ENCODE data around the gene AKT3.

AKT3 gene

DNA sequence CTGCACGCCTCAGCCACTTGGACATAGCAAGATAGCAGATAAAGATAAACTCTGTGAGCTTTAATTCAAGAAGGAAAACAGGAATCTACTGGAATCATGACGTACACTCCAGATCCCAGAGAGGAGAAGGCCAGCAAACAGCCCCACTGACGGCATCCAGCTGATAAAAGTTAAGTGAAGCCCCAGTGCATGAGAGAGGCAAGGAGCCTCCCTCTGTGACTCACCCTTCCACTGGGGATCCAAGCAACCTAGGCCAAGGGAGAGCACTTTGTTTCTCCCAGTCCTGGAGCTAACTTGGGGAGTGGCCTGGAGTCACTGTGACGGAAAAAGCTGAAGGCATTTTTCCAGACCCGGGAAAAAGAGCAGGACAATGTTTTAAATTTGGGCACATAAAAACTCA, 270.0 kb downstream of the AKT3 start:
- no peaks in the 10 kb centered on the region for H3K27me3 ChIP-seq (ENCODE audit: control insufficient read depth, low read length)
- no peaks in the 10 kb centered on the region for H3K9me2 ChIP-seq (replicated peaks; ENCODE audit: control insufficient read depth, low read length)
- H3K79me2 ChIP-seq (ENCODE audit: control insufficient read depth, low read length) = no peaks in the 10 kb centered on the region

DNA sequence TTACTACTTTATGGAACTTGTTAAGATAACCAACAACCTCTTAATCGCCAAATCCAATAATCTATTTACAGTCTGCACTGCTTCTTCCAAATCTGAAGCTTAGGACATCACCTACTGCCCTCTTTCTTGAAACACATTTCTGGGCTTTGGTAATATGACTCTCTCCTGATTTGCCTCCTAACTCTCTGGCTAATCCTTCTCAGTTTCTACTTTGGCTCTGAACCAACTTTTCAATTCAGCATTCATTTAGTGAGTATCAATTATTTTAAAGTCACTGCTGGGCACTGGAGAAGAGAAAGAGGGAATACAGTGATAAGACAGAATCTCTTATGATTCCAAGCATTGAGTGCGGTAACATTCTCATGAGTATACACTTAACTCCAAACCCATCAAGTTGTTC, 275.0 kb downstream of the AKT3 start:
- H3K9me3 ChIP-seq (ENCODE audit: control insufficient read depth, insufficient read depth, low read length) = no peaks in the 10 kb centered on the region
- H3K36me3 ChIP-seq (ENCODE audit: control insufficient read depth, low read length) = no peaks in the 10 kb centered on the region
- H3K27ac ChIP-seq (ENCODE audit: low read depth, low read length) = no peak overlapping the region
- H3K79me2 ChIP-seq (ENCODE audit: control insufficient read depth, low read length) = no peaks in the 10 kb centered on the region
- no peaks in the 10 kb centered on the region for H4K20me1 ChIP-seq (ENCODE audit: control insufficient read depth, insufficient read depth, low read depth, low read length)
- H3K4me3 ChIP-seq (ENCODE audit: low read length) = no peak overlapping the region
- H3K27me3 ChIP-seq (ENCODE audit: control insufficient read depth, low read length) = no peaks in the 10 kb centered on the region
- H3K9me2 ChIP-seq (replicated peaks; ENCODE audit: control insufficient read depth, low read length) = no peaks in the 10 kb centered on the region
- H3F3A ChIP-seq (ENCODE audit: control insufficient read depth, insufficient read depth) = no peaks in the 10 kb centered on the region
- no peak overlapping the region for H3K4me2 ChIP-seq (ENCODE audit: low read length)
- no peak for TF ChIP-seq EZH2phosphoT487 (IDR thresholded peaks at IDR 0.05; ENCODE audit: borderline replicate concordance, low read length)
- TF ChIP-seq, protein P1, sequence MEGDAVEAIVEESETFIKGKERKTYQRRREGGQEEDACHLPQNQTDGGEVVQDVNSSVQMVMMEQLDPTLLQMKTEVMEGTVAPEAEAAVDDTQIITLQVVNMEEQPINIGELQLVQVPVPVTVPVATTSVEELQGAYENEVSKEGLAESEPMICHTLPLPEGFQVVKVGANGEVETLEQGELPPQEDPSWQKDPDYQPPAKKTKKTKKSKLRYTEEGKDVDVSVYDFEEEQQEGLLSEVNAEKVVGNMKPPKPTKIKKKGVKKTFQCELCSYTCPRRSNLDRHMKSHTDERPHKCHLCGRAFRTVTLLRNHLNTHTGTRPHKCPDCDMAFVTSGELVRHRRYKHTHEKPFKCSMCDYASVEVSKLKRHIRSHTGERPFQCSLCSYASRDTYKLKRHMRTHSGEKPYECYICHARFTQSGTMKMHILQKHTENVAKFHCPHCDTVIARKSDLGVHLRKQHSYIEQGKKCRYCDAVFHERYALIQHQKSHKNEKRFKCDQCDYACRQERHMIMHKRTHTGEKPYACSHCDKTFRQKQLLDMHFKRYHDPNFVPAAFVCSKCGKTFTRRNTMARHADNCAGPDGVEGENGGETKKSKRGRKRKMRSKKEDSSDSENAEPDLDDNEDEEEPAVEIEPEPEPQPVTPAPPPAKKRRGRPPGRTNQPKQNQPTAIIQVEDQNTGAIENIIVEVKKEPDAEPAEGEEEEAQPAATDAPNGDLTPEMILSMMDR (IDR thresholded peaks at IDR 0.05; ENCODE audit: low read depth, low read length, poor library complexity, severe bottlenecking) = no peak
- no peaks in the 10 kb centered on the region for H3K4me1 ChIP-seq (ENCODE audit: control insufficient read depth, low read length)

More for the DNA sequence above, 270.0 kb downstream of the AKT3 start:
- Histone ChIP-seq H3K27ac (ENCODE audit: low read depth, low read length) (no peak overlapping the region), H3K4me1 (ENCODE audit: control insufficient read depth, low read length) (no peaks in the 10 kb centered on the region), H3F3A (ENCODE audit: control insufficient read depth, insufficient read depth) (no peaks in the 10 kb centered on the region), H3K9me3 (ENCODE audit: control insufficient read depth, insufficient read depth, low read length) (peaks cover 4% of the 10 kb centered on the region; the same call in 1 of the 2 replicates), H3K4me3 (ENCODE audit: low read length) (no peak overlapping the region), H3K36me3 (ENCODE audit: control insufficient read depth, low read length) (no peaks in the 10 kb centered on the region), H3K4me2 (ENCODE audit: low read length) (no peak overlapping the region), H4K20me1 (ENCODE audit: control insufficient read depth, insufficient read depth, low read depth, low read length) (no peaks in the 10 kb centered on the region)
- TF ChIP-seq, protein P1 (IDR thresholded peaks at IDR 0.05; ENCODE audit: low read depth, low read length, poor library complexity, severe bottlenecking) = no peak
- no peak for TF ChIP-seq EZH2phosphoT487 (IDR thresholded peaks at IDR 0.05; ENCODE audit: borderline replicate concordance, low read length)

DNA sequence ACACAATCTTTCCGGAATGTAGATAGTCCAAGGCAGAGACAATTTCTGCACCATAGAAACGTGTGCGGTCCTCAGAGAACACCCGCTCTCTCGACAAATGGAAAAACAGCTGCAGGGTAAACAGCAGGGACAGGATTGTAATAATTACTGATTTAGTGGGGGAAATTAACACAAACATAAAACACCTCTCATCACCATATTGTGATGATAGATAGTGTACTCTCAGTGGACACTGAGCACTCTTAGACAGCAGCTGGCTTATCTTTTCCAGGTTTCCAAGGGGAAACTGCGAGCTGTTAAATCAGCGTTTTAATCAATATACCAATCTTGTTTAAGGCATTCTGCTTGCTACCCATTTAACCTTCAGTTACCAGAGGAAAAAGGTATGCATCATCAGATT, 277.1 kb downstream of the AKT3 start:
- H3K27ac ChIP-seq (ENCODE audit: low read depth, low read length) = no peak overlapping the region
- no peaks in the 10 kb centered on the region for H3K9me3 ChIP-seq (ENCODE audit: control insufficient read depth, insufficient read depth, low read length)
- H3K9me2 ChIP-seq (replicated peaks; ENCODE audit: control insufficient read depth, low read length) = no peaks in the 10 kb centered on the region
- H3K4me2 ChIP-seq (ENCODE audit: low read length) = no peak overlapping the region
- H4K20me1 ChIP-seq (ENCODE audit: control insufficient read depth, insufficient read depth, low read depth, low read length) = no peaks in the 10 kb centered on the region
- no peaks in the 10 kb centered on the region for H3K36me3 ChIP-seq (ENCODE audit: control insufficient read depth, low read length)
- H3K79me2 ChIP-seq (ENCODE audit: control insufficient read depth, low read length) = no peaks in the 10 kb centered on the region
- TF ChIP-seq, protein P1 (IDR thresholded peaks at IDR 0.05; ENCODE audit: low read depth, low read length, poor library complexity, severe bottlenecking) = no peak
- no peak for TF ChIP-seq EZH2phosphoT487 (IDR thresholded peaks at IDR 0.05; ENCODE audit: borderline replicate concordance, low read length)
- H3K4me3 ChIP-seq (ENCODE audit: low read length) = no peak overlapping the region
- H3K27me3 ChIP-seq (ENCODE audit: control insufficient read depth, low read length) = no peaks in the 10 kb centered on the region
- no peaks in the 10 kb centered on the region for H3F3A ChIP-seq (ENCODE audit: control insufficient read depth, insufficient read depth)
- H3K4me1 ChIP-seq (ENCODE audit: control insufficient read depth, low read length) = no peaks in the 10 kb centered on the region

DNA sequence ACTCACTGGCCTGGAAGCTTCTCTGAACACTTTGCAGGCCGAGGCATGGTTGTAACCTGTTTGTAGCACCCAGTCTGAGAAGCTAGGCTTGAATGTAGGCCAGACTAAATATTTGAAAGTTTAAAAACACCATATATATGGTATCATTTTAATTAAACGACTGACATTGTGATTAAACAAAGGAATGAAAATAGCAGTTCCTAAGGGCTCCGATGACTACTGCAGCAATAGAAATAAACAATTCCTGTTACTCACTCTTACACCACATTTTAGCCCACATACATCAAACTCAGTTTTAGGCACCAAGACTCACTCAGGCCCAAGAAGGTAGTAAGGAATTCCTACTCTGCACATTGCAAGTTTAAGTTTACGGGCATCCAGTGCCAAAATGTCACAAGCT, 281.2 kb downstream of the AKT3 start:
- H3K36me3 ChIP-seq (ENCODE audit: control insufficient read depth, low read length) = no peaks in the 10 kb centered on the region
- no peaks in the 10 kb centered on the region for H4K20me1 ChIP-seq (ENCODE audit: control insufficient read depth, insufficient read depth, low read depth, low read length)
- H3K4me2 ChIP-seq (ENCODE audit: low read length) = no peak overlapping the region
- no peaks in the 10 kb centered on the region for H3K27me3 ChIP-seq (ENCODE audit: control insufficient read depth, low read length)
- H3K79me2 ChIP-seq (ENCODE audit: control insufficient read depth, low read length) = no peaks in the 10 kb centered on the region
- no peaks in the 10 kb centered on the region for H3K4me1 ChIP-seq (ENCODE audit: control insufficient read depth, low read length)
- H3K9me3 ChIP-seq (ENCODE audit: control insufficient read depth, insufficient read depth, low read length) = no peaks in the 10 kb centered on the region
- no peaks in the 10 kb centered on the region for H3K9me2 ChIP-seq (replicated peaks; ENCODE audit: control insufficient read depth, low read length)
- H3K4me3 ChIP-seq (ENCODE audit: low read length) = no peak overlapping the region
- H3K27ac ChIP-seq (ENCODE audit: low read depth, low read length) = no peak overlapping the region
- TF ChIP-seq EZH2phosphoT487 (IDR thresholded peaks at IDR 0.05; ENCODE audit: borderline replicate concordance, low read length) = no peak
- TF ChIP-seq, protein P1 (IDR thresholded peaks at IDR 0.05; ENCODE audit: low read depth, low read length, poor library complexity, severe bottlenecking) = no peak
- H3F3A ChIP-seq (ENCODE audit: control insufficient read depth, insufficient read depth) = no peaks in the 10 kb centered on the region
